Breast epithelium (tissue), 4 donors: Measurements from ENCODE around the gene BIRC2. TPM values are rescaled to one million over a fixed set of nuclear protein-coding genes. Genes with fewer than 3 reads are reported as not detected.

Experiments
- DNase-seq, 2 donors: peaks; one replicate each; pipeline ENCODE4 v3.0.0-alpha.2; 2019; ENCODE audit warnings: low spot score in 2 of 2
- H3K27ac ChIP-seq, 2 donors: fragments of 200-600 bp; sonication (generic) in 1 of 2; one replicate each; pipeline ENCODE4 v1.5.1; 2016 to 2019; ENCODE audit warnings: mild to moderate bottlenecking in 1 of 2
- H3K27me3 ChIP-seq, 2 donors: fragments of 200-600 bp; sonication (generic) in 1 of 2; one replicate each; pipeline versions ENCODE4 v1.5.1 to v1.6.0; 2017 to 2019; ENCODE audit warnings: control low read depth in 1 of 2, mild to moderate bottlenecking in 1 of 2
- H3K36me3 ChIP-seq: fragments of 200-600 bp; one replicate; pipeline ENCODE4 v1.5.1; 2019
- H3K4me1 ChIP-seq, 2 donors: fragments of 200-600 bp; sonication (generic); one replicate each; pipeline ENCODE4 v1.5.1; 2016 to 2019; ENCODE audit warnings: control low read depth in 1 of 2
- H3K4me3 ChIP-seq, 3 donors: fragments of 200-600 bp; sonication (generic); 1 replicate in 2 of 3; 2 replicates in 1 of 3; pipeline ENCODE4 v1.5.1; 2016 to 2019; ENCODE audit warnings: mild to moderate bottlenecking in 3 of 3, moderate library complexity in 2 of 3
- H3K9me3 ChIP-seq, 2 donors: fragments of 200-600 bp; sonication (generic) in 1 of 2; one replicate each; pipeline ENCODE4 v1.5.1; 2016 to 2019; ENCODE audit warnings: control low read depth in 1 of 2
- POLR2A ChIP-seq: fragments of 450-650 bp; IDR thresholded peaks from one replicate; pipeline ENCODE4 v1.6.1; 2016; ENCODE audit warnings: antibody characterized with exemption, mild to moderate bottlenecking, moderate library complexity
- POLR2AphosphoS5 ChIP-seq, 3 donors: sonication (generic); formaldehyde crosslinking; IDR thresholded peaks; one replicate each; pipeline ENCODE4 v1.6.1; 2017; ENCODE audit warnings: antibody characterized with exemption in 3 of 3
- intact Hi-C: fragments of 100-400 bp; cut with DNase I; formaldehyde crosslinking; loops from one replicate; pipeline ENCODE4 v1.15.1; 2023; ENCODE audit warnings: low total_unique reads
- total RNA-seq, 3 donors: library from RNA; depleted of rRNA; stranded (reverse); fragments of >200 nt; gene quantifications; one replicate each; pipeline ENCODE4 v1.1.0, GENCODE V29; 2016
- TF ChIP-seq, protein P1 (sequence below), 3 donors: fragments of 450-650 bp; IDR thresholded peaks; one replicate each; pipeline ENCODE4 v1.5.1; 2016 to 2017; ENCODE audit warnings: antibody characterized with exemption in 3 of 3, mild to moderate bottlenecking in 3 of 3, moderate library complexity in 3 of 3

BIRC2 gene
- total RNA-seq, 3 donors from 2014 or later = 45.6 to 95.7 (median 48.5) TPM

DNA sequence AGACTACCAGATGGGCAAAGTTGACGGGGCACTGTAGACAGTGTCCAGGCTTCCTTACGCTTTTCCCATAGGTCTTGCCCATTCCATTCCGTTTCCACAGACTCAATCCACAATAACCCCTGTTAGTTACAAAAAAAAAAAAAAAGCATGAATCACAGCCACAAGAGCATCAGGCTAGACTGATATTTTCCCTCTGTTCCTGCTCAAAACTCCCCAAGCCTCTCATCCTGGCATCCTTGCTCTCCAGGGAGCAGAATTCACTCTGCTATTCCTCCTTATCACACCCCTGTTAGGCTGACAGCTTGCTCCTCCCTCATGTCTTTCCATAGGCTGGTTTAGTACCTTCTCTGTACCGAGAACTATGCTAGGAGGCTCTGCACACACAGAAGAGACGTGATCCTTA, 63.4 kb downstream of the BIRC2 start:
- Histone ChIP-seq H3K9me3 (no peaks in the 10 kb centered on the region), H3K4me3 (no peak overlapping the region), H3K36me3 (no peaks in the 10 kb centered on the region), H3K4me1 (no peaks in the 10 kb centered on the region), H3K27ac (no peak overlapping the region), H3K27me3 (no peaks in the 10 kb centered on the region)
- no peak for DNase-seq
- no peak for TF ChIP-seq POLR2AphosphoS5 (IDR thresholded peaks at IDR 0.05)
- no peak for TF ChIP-seq POLR2A
- TF ChIP-seq, protein P1, sequence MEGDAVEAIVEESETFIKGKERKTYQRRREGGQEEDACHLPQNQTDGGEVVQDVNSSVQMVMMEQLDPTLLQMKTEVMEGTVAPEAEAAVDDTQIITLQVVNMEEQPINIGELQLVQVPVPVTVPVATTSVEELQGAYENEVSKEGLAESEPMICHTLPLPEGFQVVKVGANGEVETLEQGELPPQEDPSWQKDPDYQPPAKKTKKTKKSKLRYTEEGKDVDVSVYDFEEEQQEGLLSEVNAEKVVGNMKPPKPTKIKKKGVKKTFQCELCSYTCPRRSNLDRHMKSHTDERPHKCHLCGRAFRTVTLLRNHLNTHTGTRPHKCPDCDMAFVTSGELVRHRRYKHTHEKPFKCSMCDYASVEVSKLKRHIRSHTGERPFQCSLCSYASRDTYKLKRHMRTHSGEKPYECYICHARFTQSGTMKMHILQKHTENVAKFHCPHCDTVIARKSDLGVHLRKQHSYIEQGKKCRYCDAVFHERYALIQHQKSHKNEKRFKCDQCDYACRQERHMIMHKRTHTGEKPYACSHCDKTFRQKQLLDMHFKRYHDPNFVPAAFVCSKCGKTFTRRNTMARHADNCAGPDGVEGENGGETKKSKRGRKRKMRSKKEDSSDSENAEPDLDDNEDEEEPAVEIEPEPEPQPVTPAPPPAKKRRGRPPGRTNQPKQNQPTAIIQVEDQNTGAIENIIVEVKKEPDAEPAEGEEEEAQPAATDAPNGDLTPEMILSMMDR (IDR thresholded peaks at IDR 0.05) = no peak
- intact Hi-C loops = no loop called here

DNA sequence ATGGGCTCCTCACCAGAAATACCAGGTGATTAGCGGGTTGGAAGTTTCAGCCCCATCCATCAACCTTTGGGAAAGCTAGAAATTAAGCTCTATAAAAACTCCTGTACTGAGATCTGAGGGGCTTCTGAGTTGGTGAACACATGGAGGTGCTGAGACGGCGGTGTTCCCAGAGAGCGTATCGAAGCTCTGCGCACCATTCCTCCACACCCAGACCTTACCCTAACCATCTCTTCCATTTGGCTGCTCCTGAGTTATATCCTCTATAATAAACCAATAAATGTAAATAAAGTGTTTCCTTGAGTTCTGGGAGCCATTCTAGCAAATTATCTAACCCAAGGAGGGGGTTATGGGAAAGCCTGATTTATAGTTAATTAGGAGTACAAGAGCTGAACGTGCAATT, 64.1 kb downstream of the BIRC2 start:
- Histone ChIP-seq H3K9me3 (no peaks in the 10 kb centered on the region), H3K4me3 (no peak overlapping the region), H3K27ac (no peak overlapping the region), H3K36me3 (no peaks in the 10 kb centered on the region), H3K27me3 (no peaks in the 10 kb centered on the region), H3K4me1 (no peaks in the 10 kb centered on the region)
- DNase-seq = no peak
- intact Hi-C loops = no loop called here
- TF ChIP-seq POLR2AphosphoS5 (IDR thresholded peaks at IDR 0.05) (no peak), POLR2A (no peak)
- TF ChIP-seq, protein P1 (IDR thresholded peaks at IDR 0.05) = no peak

DNA sequence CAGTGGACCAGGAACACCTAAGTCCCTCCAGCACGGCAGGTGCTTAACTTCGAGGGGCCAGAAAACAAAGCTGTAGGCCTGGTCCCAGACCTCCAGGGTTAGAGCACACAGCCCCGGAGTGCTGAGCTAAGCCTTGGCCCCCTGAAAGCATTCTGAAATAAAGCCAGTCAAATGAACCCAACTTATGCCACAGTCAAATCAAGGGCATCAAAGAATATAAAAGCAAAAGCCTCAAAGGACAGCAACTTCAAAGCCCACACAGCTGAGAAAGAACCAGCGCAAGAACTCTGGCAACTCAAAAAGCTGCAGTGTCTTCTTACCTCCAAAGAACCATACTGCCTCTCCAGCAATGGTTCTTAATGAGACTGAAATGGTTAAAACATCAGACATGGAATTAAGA, 66.5 kb downstream of the BIRC2 start:
- H3K4me1 ChIP-seq = no peaks in the 10 kb centered on the region
- H3K27me3 ChIP-seq = no peaks in the 10 kb centered on the region
- no peak for DNase-seq
- H3K27ac ChIP-seq = no peak overlapping the region
- H3K4me3 ChIP-seq = no peak overlapping the region
- intact Hi-C loops = no loop called here
- no peaks in the 10 kb centered on the region for H3K36me3 ChIP-seq
- peaks cover 0 to 9% of the 10 kb centered on the region in 2 donors for H3K9me3 ChIP-seq
- TF ChIP-seq, protein P1 (IDR thresholded peaks at IDR 0.05) = no peak
- TF ChIP-seq POLR2AphosphoS5 (IDR thresholded peaks at IDR 0.05) (no peak), POLR2A (no peak)

DNA sequence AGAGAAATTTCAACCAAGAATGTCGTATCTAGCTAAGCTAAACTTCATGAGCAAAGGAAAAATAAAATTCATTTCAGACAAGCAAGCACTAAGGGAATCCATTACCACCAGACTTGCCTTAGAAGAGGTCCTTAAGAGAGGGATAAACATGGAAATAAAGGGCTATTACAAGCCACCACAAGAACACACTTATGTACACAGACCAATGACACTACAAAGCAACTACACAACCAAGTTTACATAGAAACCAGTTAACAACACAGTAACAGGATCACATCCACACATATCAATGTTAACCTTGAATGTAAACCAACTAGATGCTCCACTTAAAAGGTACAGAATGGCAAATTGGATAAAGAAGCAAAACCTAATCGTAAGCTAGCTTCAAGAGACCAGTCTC, 67.5 kb downstream of the BIRC2 start:
- intact Hi-C loops = no loop called here
- Histone ChIP-seq H3K4me1 (no peaks in the 10 kb centered on the region), H3K27ac (no peak overlapping the region), H3K36me3 (no peaks in the 10 kb centered on the region), H3K27me3 (no peaks in the 10 kb centered on the region), H3K9me3 (peaks cover 0 to 9% of the 10 kb centered on the region in 2 donors), H3K4me3 (no peak overlapping the region)
- DNase-seq = no peak
- TF ChIP-seq POLR2A = no peak
- TF ChIP-seq POLR2AphosphoS5 (IDR thresholded peaks at IDR 0.05) = no peak
- TF ChIP-seq, protein P1 (IDR thresholded peaks at IDR 0.05) = no peak

DNA sequence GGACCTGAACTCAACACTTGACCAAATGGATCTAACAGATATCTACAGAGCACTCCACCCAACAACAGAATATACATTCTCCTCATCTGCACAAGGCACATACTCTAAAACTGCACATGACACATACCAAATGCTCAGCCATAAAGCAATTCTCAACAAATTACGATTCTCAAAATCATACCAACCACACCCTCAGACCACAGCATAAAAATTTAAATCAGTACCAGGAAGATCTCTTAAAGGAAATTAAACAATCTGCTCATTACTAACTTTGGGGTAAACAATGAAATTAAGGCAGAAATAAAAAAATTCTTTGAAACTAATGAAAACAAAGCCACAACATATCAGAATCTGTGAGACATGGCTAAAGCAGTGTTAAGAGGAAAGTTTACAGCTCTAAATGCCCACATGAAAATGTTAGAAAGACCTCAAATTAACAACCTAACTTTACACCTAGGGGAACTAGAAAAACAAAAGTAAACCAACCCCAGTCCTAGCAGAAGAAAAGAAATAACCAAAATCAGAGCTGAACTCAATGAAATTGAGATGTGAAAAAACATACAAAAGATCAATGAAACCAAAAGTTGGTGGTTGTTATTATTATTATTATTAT, 68.4 kb downstream of the BIRC2 start:
- H3K9me3 ChIP-seq = peaks cover 0 to 9% of the 10 kb centered on the region in 2 donors

More for the DNA sequence above, 68.4 kb downstream of the BIRC2 start:
- Histone ChIP-seq H3K27me3 (no peaks in the 10 kb centered on the region), H3K4me3 (no peak overlapping the region), H3K27ac (no peak overlapping the region), H3K4me1 (no peaks in the 10 kb centered on the region), H3K36me3 (no peaks in the 10 kb centered on the region)
- no peak for DNase-seq
- intact Hi-C loops = no loop called here
- no peak for TF ChIP-seq POLR2AphosphoS5 (IDR thresholded peaks at IDR 0.05)
- TF ChIP-seq, protein P1 (IDR thresholded peaks at IDR 0.05) = no peak
- no peak for TF ChIP-seq POLR2A
